GM10266 (cell line): ENCODE data around the gene LMBRD1.

Experiments
- DNase-seq: peaks from one replicate; pipeline ENCODE4 v3.0.0; 2012; ENCODE audit errors: extremely low spot score
- TF ChIP-seq, protein P1 (sequence below): IDR thresholded peaks from 2 replicates; pipeline ENCODE4 v1.5.1; 2012; ENCODE audit warnings: mild to moderate bottlenecking, low read depth; ENCODE audit not compliant: control insufficient read depth, insufficient read depth; ENCODE audit errors: missing control alignments

Gene LMBRD1

DNA sequence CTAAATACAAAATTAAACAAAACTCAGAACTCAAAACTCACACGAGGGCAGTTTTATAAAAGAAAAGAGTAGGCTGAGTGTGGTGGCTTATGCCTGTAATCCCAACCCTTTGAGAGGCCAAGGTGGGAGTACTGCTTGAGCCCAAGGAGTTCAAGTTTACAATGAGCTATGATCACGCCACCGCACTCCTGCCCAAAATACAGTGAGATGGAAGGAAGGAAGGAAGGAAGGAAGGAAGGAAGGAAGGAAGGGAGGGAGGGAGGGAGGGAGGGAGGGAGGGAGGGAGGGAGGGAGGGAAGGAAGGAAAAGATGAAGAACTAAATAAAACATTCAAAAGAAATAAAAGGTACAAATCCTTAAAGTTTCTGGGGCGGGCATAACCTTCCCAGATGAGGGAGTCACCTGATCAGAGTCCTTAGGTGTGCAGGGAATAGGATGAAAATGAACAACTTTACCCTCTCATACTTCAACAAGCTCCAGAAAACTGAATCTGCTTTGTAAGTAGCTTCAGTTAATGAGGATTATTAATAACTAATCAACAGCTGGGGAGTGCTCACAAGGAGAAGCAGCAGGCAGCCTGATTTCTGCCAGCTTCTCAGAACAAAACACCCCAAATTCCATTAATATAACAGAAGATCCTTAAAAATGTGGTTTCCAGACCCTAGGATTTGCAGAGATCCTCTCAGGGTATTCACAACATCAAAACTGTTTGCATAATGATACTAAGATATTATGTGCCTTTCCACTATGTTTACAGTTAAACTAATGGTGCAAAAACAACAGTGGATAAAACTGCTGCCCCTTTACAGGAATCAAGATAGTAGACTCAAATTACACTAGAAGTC lies 21.8 kb downstream of the LMBRD1 start:
- TF ChIP-seq, protein P1, sequence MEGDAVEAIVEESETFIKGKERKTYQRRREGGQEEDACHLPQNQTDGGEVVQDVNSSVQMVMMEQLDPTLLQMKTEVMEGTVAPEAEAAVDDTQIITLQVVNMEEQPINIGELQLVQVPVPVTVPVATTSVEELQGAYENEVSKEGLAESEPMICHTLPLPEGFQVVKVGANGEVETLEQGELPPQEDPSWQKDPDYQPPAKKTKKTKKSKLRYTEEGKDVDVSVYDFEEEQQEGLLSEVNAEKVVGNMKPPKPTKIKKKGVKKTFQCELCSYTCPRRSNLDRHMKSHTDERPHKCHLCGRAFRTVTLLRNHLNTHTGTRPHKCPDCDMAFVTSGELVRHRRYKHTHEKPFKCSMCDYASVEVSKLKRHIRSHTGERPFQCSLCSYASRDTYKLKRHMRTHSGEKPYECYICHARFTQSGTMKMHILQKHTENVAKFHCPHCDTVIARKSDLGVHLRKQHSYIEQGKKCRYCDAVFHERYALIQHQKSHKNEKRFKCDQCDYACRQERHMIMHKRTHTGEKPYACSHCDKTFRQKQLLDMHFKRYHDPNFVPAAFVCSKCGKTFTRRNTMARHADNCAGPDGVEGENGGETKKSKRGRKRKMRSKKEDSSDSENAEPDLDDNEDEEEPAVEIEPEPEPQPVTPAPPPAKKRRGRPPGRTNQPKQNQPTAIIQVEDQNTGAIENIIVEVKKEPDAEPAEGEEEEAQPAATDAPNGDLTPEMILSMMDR = no peak
- DNase-seq = no peak

DNA sequence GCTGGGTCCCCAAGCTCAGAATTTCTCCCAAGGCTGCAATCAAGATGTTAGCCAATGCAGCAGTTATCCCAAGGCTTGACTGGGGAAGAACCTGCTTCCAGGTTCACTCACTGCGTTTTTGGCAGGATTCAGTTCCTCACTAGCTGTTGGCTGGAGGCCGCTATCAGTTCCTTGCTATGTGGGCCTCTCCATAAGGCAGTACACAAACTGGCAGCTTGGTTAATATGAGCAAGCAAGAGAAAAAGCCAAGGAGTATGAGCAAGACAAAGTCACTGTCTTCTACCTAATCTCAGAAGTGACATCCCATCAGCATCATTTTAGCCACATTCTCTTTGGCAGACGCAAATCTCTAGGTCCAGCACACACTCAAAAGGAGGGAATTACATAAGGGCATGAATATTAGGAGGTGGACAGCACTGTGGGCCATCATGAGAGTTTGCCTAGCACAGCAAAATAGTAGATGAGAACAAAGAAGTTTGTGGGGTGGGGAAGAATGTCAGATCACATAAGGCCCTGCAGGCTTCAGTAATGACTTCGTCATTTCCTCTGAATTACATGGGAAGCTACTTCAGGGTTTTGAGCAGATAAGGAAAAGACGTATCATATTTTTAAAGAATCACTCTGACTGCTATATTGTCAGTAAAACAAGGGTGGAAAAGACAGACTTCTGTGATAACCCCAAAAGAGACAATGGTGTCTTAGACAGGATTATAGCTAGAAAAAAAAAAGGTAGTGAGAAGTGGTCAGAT lies 25.5 kb downstream of the LMBRD1 start:
- DNase-seq = no peak
- TF ChIP-seq, protein P1 = no peak

- TF ChIP-seq, protein P1 = no peak
- DNase-seq = no peak
Observed at GRCh38 chr6:69768664-69769063, 28.1 kb downstream of the LMBRD1 start.

DNA sequence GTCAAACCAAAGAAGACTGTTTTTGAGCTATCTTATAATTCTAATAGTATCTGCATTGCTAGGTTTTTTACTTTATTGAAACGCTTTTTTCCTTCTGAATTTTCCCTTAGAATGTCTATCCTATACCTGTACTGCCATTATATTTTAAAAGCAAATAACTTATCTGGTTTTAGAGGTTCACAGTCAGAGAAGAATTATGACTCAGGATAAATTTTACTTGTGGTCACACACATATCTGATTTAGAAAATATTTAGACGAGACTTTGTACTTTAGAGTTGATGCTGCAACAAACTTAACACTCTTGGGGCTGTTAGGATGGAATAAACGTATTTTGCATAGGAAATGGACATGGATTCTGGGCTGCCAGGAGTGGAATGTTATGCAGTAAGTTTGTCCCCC lies 33.0 kb downstream of the LMBRD1 start:
- DNase-seq = no peak
- TF ChIP-seq, protein P1 = no peak

DNA sequence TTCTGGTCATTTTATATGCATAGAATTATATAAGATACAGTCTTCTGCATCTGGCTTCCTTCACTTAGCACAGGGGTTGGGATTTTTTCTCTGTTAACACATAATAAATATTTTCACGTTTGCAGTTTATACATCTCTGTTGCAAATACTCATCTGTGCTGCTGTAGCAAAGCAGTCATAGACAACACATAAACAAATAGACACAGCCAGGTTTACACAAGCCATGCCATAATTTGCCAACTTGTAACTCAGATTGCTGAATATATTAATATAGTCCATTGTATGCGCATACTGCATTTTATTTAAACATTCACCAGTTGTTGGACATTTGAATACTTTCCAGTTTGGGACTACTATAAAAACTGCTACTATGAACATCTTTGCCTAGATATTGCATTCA lies 35.0 kb downstream of the LMBRD1 start:
- no peak for DNase-seq
- TF ChIP-seq, protein P1 = no peak

DNA sequence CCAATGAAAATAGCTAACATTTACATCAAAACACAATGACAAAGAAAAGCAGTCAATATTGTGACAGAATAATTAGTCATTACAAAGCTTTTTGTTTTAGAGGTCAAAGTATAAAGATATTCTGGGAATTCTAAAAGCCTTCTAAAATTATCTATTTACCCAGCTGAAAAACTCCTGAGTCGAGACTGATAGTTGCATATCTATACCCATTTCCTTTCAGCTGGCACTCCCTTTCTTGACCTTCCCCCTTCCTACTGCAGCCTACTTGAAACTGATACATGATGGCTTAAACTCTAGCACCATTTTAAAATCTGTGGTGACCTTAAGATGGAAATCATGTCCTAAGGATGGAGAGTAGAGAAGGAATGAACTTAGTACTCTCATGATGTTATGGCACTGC lies 38.6 kb downstream of the LMBRD1 start:
- TF ChIP-seq, protein P1 = no peak
- DNase-seq = no peak

- TF ChIP-seq, protein P1 = no peak
- no peak for DNase-seq
Observed at GRCh38 chr6:69756907-69757306, 39.9 kb downstream of the LMBRD1 start.
